OCI-LY3 (cell line): Measurements from ENCODE around the gene SC5D.

ENCODE experiments used
- CTCF ChIP-seq: fragments of 200-600, 300-600 bp; sonication (generic); IDR thresholded peaks from 2 replicates; pipeline ENCODE4 v1.5.1; 2014; ENCODE audit warnings: antibody characterized with exemption, low read length, low read depth
- EZH2phosphoT487 ChIP-seq: fragments of 200-600 bp; shearing (Covaris generic); IDR thresholded peaks from 2 replicates; pipeline ENCODE4 v1.6.1; 2018; ENCODE audit warnings: antibody characterized with exemption, mixed run types, low read depth

GRCh38 chr11:121340032-121340580, 47.5 kb downstream of the SC5D start:
- TF ChIP-seq CTCF, result no peak
- no peak for TF ChIP-seq EZH2phosphoT487
